Measurements from ENCODE around the gene ADRA2C. TPM values are rescaled to one million over a fixed set of nuclear protein-coding genes. Genes with fewer than 3 reads are reported as not detected.
A peak's percentile ranks its signal among the peaks of the same experiment; 100 is the strongest.

Gene ADRA2C
- total RNA-seq, 1 donor from 2014 or later, result 7.9 TPM

DNA sequence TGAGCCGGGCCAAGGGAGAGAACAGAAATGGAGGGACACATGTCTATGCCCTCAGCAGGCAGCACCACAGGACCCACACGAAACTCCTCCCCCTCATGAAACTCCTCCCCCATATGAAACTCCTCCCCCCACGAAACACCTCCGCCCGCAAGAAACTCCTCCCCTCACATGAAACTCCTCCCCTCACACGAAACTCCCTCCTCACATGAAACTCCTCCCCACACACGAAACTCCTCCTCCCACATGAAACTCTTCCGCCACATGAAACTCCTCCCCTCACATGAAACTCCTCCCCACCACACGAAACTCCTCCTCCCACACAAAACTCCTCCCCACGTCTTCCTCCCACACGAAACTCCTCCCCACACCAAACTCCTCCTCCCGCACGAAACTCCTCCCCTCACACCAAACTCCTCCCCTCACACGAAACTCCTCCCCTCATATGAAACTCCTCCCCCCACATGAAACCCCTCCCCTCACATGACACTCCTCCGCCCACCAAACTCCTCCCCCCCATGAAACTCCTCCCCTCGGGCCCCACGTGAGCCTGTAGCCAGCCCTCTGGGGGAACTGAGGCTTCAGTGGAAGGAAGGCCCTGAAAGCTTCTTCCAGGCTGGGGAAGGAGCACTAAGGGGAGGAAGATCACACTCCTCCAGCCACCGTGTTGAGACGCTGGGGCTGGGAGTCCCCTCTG is 15.2 kb downstream of the ADRA2C start:
- Mint-ChIP-seq H3K27me3 (peaks cover 6% of the 10 kb centered on the region), H3K4me1 (ENCODE audit: unreplicated experiment) (no peaks in the 10 kb centered on the region), H3K4me3 (no peak overlapping the region), H3K9me3 (no peaks in the 10 kb centered on the region), H3K27ac (no peak overlapping the region), H3K36me3 (no peaks in the 10 kb centered on the region)
- DNase-seq (ENCODE audit: extremely low spot score, unreplicated experiment), result no peak
- no peak for TF ChIP-seq CTCF (conservative IDR thresholded peaks at IDR 0.05)

GRCh38 chr4:3781997-3782930 is 16.1 kb downstream of the ADRA2C start:
- no peaks in the 10 kb centered on the region for H3K4me1 Mint-ChIP-seq (ENCODE audit: unreplicated experiment)
- H3K9me3 Mint-ChIP-seq, result no peaks in the 10 kb centered on the region
- no peaks in the 10 kb centered on the region for H3K36me3 Mint-ChIP-seq
- no peak overlapping the region for H3K27ac Mint-ChIP-seq
- DNase-seq (ENCODE audit: extremely low spot score, unreplicated experiment), result no peak
- H3K27me3 Mint-ChIP-seq, result peaks cover 5% of the 10 kb centered on the region
- no peak for TF ChIP-seq CTCF (conservative IDR thresholded peaks at IDR 0.05)
- H3K4me3 Mint-ChIP-seq, result no peak overlapping the region

- Mint-ChIP-seq H3K9me3 (no peaks in the 10 kb centered on the region), H3K27me3 (peaks cover 3% of the 10 kb centered on the region), H3K36me3 (no peaks in the 10 kb centered on the region), H3K4me1 (ENCODE audit: unreplicated experiment) (no peaks in the 10 kb centered on the region), H3K27ac (no peak overlapping the region), H3K4me3 (no peak overlapping the region)
- peak; percentile 68 for TF ChIP-seq CTCF (conservative IDR thresholded peaks at IDR 0.05)
- DNase-seq (ENCODE audit: extremely low spot score, unreplicated experiment), result no peak
Observed at GRCh38 chr4:3783693-3784306, 17.6 kb downstream of the ADRA2C start.

DNA sequence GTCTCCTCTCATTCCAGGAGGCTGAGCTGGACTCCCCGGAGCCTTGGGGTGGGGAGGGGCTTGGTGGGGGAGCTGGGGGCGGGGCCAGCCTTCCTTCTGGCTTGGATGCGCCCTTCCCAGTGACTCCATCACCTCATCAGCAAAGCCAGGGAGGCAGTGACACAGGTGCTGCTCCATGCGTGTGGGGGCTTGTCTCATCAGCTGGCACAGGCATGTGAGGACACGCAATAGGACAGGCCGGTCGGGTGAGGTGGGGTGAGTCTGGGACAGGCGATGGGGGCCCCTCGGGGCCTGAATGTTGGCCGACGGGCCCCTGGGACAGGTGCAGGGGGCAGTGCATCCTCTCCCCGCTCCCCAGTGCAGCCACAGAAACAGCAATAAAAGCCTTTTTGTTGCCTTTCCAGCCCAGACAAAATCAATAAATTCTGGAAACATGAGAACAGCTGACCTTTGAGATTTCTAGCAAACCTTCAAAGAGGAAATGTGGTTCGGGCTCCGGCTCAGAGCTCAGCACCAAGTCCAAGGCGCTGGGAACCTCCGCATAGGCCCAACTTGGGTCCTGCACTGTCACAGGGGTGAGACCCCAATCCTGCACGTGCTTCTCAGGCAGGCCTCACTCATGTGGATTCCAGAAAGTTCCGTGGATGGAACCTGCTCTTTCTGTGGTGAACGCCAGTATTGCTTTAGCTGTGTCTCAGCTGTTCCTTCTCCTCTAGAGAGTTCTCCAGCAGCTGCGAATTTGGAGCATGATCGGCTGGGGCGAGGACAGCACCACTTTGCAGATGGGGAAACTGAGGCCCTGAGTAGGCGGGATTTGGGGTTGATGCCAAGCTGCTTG is 18.5 kb downstream of the ADRA2C start:
- Mint-ChIP-seq H3K27ac (no peak overlapping the region), H3K4me3 (no peak overlapping the region), H3K9me3 (no peaks in the 10 kb centered on the region), H3K36me3 (no peaks in the 10 kb centered on the region), H3K27me3 (peaks cover 3% of the 10 kb centered on the region), H3K4me1 (ENCODE audit: unreplicated experiment) (no peaks in the 10 kb centered on the region)
- TF ChIP-seq CTCF (conservative IDR thresholded peaks at IDR 0.05), result no peak
- DNase-seq (ENCODE audit: extremely low spot score, unreplicated experiment), result no peak

GRCh38 chr4:3785292-3785565 is 19.0 kb downstream of the ADRA2C start:
- H3K9me3 Mint-ChIP-seq, result no peaks in the 10 kb centered on the region
- TF ChIP-seq CTCF (conservative IDR thresholded peaks at IDR 0.05), result no peak
- no peaks in the 10 kb centered on the region for H3K36me3 Mint-ChIP-seq
- H3K27me3 Mint-ChIP-seq, result peaks cover 3% of the 10 kb centered on the region
- no peak overlapping the region for H3K27ac Mint-ChIP-seq
- no peaks in the 10 kb centered on the region for H3K4me1 Mint-ChIP-seq (ENCODE audit: unreplicated experiment)
- no peak for DNase-seq (ENCODE audit: extremely low spot score, unreplicated experiment)
- no peak overlapping the region for H3K4me3 Mint-ChIP-seq
